ENCODE results near the gene NMD3. TPM values are rescaled to one million over a fixed set of nuclear protein-coding genes. Genes with fewer than 3 reads are reported as not detected.
"Not testable (repeated sequence)": the region's sequence is repeated elsewhere in the genome, so short reads cannot be mapped to it uniquely, and the experiment has no call there.

The NMD3 gene
- polyA plus RNA-seq, 1 experiment: 53.5 TPM

GRCh38 chr3:161273589-161274218 is 52.6 kb downstream of the NMD3 start:
- ChIA-PET CTCF (interaction anchor here (0.7 to 3.0 kb wide), 14 partner anchors 11 to 553 kb away, joined by 3 to 26 read pairs (median 6); no protein-coding TSS in a partner anchor), POLR2A (no interaction called here)
- no peak for DNase-seq (ENCODE audit: low read depth)
- Histone ChIP-seq H3K36me3 (ENCODE audit: control insufficient read depth, insufficient read depth, low read length) (peaks cover 2% of the 10 kb centered on the region; the same call in 1 of the 2 replicates), H3K4me3 (ENCODE audit: low read depth, low read length) (no peak overlapping the region), H3K27me3 (ENCODE audit: control insufficient read depth, insufficient read depth, low read length) (no peaks in the 10 kb centered on the region)
- TF ChIP-seq CTCF (IDR thresholded peaks at IDR 0.05; ENCODE audit: insufficient read depth, low read depth, low read length): peak; percentile 48

- ChIA-PET CTCF (interaction anchor here (0.5 to 3.0 kb wide), 36 partner anchors 10 to 578 kb away, joined by 3 to 26 read pairs (median 4); partner anchors contain the start of genes PPM1L and SPTSSB), POLR2A (no interaction called here)
- Histone ChIP-seq H3K27me3 (ENCODE audit: control insufficient read depth, insufficient read depth, low read length) (no peaks in the 10 kb centered on the region), H3K36me3 (ENCODE audit: control insufficient read depth, insufficient read depth, low read length) (no peaks in the 10 kb centered on the region), H3K4me3 (ENCODE audit: low read depth, low read length) (no peak overlapping the region)
- no peak for DNase-seq (ENCODE audit: low read depth)
- peak; percentile 78 for TF ChIP-seq CTCF (IDR thresholded peaks at IDR 0.05; ENCODE audit: insufficient read depth, low read depth, low read length)
These were observed 53.7 kb downstream of the NMD3 start for GRCh38 chr3:161274691-161275298.

- Histone ChIP-seq H3K27me3 (ENCODE audit: control insufficient read depth, insufficient read depth, low read length) (no peaks in the 10 kb centered on the region), H3K36me3 (ENCODE audit: control insufficient read depth, insufficient read depth, low read length) (no peaks in the 10 kb centered on the region), H3K4me3 (ENCODE audit: low read depth, low read length) (no peak overlapping the region)
- CTCF ChIA-PET: interaction anchor here (0.5 to 3.0 kb wide), 16 partner anchors 9 to 570 kb away, joined by 3 to 26 read pairs (median 6); no protein-coding TSS in a partner anchor
- DNase-seq (ENCODE audit: low read depth): no peak
- POLR2A ChIA-PET: no interaction called here
- no peak for TF ChIP-seq CTCF (IDR thresholded peaks at IDR 0.05; ENCODE audit: insufficient read depth, low read depth, low read length)
These were observed 54.8 kb downstream of the NMD3 start for GRCh38 chr3:161275919-161276318.

- POLR2A ChIA-PET; H3K36me3 ChIP-seq (ENCODE audit: control insufficient read depth, insufficient read depth, low read length); H3K27me3 ChIP-seq (ENCODE audit: control insufficient read depth, insufficient read depth, low read length); H3K4me3 ChIP-seq (ENCODE audit: low read depth, low read length); DNase-seq (ENCODE audit: low read depth): not testable (repeated sequence)
- CTCF ChIA-PET: interaction anchor here (1.8 kb wide), 1 partner anchor 10 kb away, joined by 5 read pairs; no protein-coding TSS in a partner anchor
These were observed 61.3 kb downstream of the NMD3 start for GRCh38 chr3:161282387-161282786.

GRCh38 chr3:161284989-161285388 is 63.9 kb downstream of the NMD3 start:
- CTCF ChIA-PET: interaction anchor here (3.5 kb wide), 1 partner anchor 10 kb away, joined by 26 read pairs; no protein-coding TSS in a partner anchor
- POLR2A ChIA-PET: no interaction called here
- DNase-seq (ENCODE audit: low read depth): peak; percentile 54

More at GRCh38 chr3:161284989-161285388, 63.9 kb downstream of the NMD3 start:
- no peak overlapping the region for H3K4me3 ChIP-seq (ENCODE audit: low read depth, low read length)
- H3K36me3 ChIP-seq (ENCODE audit: control insufficient read depth, insufficient read depth, low read length): no peaks in the 10 kb centered on the region
- TF ChIP-seq CTCF (IDR thresholded peaks at IDR 0.05; ENCODE audit: insufficient read depth, low read depth, low read length): no peak
- H3K27me3 ChIP-seq (ENCODE audit: control insufficient read depth, insufficient read depth, low read length): no peaks in the 10 kb centered on the region
